ENCODE results near the gene C6orf89.

- TF ChIP-seq POLR2A (IDR thresholded peaks at IDR 0.05): no peak
- TF ChIP-seq, protein P1, sequence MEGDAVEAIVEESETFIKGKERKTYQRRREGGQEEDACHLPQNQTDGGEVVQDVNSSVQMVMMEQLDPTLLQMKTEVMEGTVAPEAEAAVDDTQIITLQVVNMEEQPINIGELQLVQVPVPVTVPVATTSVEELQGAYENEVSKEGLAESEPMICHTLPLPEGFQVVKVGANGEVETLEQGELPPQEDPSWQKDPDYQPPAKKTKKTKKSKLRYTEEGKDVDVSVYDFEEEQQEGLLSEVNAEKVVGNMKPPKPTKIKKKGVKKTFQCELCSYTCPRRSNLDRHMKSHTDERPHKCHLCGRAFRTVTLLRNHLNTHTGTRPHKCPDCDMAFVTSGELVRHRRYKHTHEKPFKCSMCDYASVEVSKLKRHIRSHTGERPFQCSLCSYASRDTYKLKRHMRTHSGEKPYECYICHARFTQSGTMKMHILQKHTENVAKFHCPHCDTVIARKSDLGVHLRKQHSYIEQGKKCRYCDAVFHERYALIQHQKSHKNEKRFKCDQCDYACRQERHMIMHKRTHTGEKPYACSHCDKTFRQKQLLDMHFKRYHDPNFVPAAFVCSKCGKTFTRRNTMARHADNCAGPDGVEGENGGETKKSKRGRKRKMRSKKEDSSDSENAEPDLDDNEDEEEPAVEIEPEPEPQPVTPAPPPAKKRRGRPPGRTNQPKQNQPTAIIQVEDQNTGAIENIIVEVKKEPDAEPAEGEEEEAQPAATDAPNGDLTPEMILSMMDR (IDR thresholded peaks at IDR 0.05): no peak
Measured at GRCh38 chr6:36937896-36938295, 52.1 kb downstream of the C6orf89 start.
